Measurements from ENCODE around the gene CTSC.

DNA sequence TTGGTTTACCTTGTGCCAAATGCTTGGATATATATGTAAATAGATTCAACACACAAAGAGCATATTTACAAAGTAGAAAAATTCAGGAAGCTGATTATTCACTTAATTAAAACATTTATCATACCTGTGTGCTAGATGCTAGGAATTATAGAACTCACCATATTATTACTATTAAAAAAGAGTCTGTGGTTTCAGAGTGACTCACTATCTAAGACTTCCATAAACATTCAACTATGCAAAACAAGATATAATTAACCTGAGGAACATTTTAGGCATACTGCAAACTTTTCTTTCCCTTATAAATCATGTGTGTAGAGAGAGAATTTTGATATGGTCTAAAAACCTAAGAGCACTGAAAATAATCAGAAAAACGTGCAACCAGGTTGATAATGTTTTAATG is 27.3 kb downstream of the CTSC start:
- TF ChIP-seq POLR2A (IDR thresholded peaks at IDR 0.05; ENCODE audit: low read depth, low read length) = no peak
- no peak for TF ChIP-seq POLR2AphosphoS5 (IDR thresholded peaks at IDR 0.05; ENCODE audit: low read depth, low read length)
- no peak for TF ChIP-seq TAF1 (IDR thresholded peaks at IDR 0.05; ENCODE audit: low read depth, low read length)
